Measurements from ENCODE around the gene CCDC134.

- no peak for TF ChIP-seq POLR2A (IDR thresholded peaks at IDR 0.05)
- no peak for TF ChIP-seq EP300 (IDR thresholded peaks at IDR 0.05)
Measured at GRCh38 chr22:41776381-41776780, 24.1 kb upstream of the CCDC134 start.
